ENCODE data around the gene TREH.

The TREH gene

DNA sequence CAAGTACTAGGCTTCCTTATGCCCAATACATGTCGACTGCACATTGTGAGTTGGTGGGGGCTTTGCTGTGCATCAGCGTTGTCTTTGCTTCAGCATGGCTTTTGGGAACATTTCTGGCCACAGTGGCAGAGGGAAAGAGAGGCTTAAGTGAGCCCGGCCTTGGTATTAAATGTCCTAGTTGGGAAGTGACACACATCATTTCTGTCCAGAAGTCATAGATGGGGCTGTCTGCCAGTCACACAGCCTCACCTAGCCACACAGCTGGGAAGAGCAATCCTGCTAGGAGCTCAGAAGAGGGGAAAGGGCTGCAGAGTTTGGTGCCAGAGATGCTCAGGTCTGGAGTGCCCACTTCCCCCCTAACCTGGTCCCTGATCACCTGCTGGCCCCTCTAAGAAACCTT lies 27.6 kb downstream of the TREH start:
- ATAC-seq (no peak), DNase-seq (ENCODE audit: low spot score in 2 of 2) (no peak)
- H3K4me3 Mint-ChIP-seq = no peak overlapping the region
- no peaks in the 10 kb centered on the region for H3K36me3 Mint-ChIP-seq
- H3K9me3 Mint-ChIP-seq = no peaks in the 10 kb centered on the region
- peaks cover 10% of the 10 kb centered on the region for H3K4me1 Mint-ChIP-seq
- peak overlapping the region; percentile 4 for H3K27ac Mint-ChIP-seq

DNA sequence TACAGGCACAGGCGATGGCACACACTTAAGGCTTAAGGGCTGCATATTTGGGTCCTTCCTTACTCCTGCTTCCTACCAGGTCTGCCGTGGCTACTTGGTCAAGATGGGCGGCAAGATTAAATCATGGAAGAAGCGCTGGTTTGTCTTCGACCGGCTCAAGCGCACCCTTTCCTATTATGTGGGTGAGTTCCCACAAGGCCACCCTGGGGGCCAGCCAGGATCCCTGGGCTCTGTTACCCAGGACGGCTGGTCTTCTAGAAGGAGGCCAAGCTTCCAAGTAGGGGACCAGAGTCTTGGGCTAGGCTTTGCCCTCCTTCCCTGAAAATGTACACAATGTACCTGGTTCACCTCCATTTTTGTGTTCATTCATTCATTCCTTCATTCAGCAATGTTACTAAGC lies 29.1 kb downstream of the TREH start:
- peaks cover 5% of the 10 kb centered on the region for H3K36me3 Mint-ChIP-seq
- ATAC-seq = no peak
- DNase-seq (ENCODE audit: low spot score in 2 of 2) = no peak
- H3K4me3 Mint-ChIP-seq = no peak overlapping the region
- peaks cover 10% of the 10 kb centered on the region for H3K4me1 Mint-ChIP-seq
- no peak overlapping the region for H3K27ac Mint-ChIP-seq
- H3K9me3 Mint-ChIP-seq = no peaks in the 10 kb centered on the region

DNA sequence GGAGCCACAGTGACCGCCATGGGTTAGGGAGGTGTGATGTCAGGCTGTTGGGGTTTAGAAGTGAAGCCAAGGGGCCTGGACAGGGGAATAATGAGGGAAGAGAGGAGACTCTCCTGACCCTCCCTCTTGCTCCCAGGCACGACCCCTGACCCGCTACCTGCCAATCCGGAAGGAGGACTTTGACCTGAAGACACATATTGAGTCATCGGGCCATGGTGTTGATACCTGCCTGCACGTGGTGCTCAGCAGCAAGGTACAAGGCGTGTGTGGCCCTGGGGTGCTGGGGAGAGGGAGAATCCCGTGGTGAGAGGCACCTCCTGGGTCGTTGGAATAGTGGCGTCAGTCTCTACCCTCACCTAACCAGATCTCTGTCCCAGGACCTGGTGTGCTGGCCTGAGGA lies 29.5 kb downstream of the TREH start:
- Mint-ChIP-seq H3K4me1 (peaks cover 10% of the 10 kb centered on the region), H3K36me3 (peaks cover 5% of the 10 kb centered on the region), H3K4me3 (no peak overlapping the region), H3K9me3 (no peaks in the 10 kb centered on the region), H3K27ac (no peak overlapping the region)
- ATAC-seq (no peak), DNase-seq (ENCODE audit: low spot score in 2 of 2) (no peak)

DNA sequence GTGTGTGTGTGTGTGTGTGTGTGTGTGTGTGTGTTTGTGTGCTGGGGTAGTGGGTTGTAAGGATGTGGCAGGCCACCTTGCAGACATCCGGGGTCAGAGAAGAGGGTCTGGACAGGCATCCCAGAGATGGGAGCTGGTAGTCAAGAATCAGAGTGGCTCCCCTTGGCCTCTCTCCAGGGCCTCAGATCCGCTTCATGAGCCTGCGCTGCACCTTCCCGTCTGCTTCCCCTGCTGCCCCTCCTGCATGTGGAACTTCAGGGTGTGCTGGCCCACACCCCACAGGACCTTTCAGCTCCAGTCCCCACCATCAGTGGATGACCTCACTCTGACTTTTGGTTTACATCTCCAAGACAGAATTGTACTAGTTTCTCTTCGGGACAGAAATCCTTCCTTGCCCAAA lies 31.2 kb downstream of the TREH start:
- Mint-ChIP-seq H3K4me1 (peaks cover 10% of the 10 kb centered on the region), H3K9me3 (no peaks in the 10 kb centered on the region), H3K27ac (no peak overlapping the region), H3K36me3 (peaks cover 5% of the 10 kb centered on the region), H3K4me3 (no peak overlapping the region)
- DNase-seq (ENCODE audit: low spot score in 2 of 2) = no peak
- no peak for ATAC-seq

DNA sequence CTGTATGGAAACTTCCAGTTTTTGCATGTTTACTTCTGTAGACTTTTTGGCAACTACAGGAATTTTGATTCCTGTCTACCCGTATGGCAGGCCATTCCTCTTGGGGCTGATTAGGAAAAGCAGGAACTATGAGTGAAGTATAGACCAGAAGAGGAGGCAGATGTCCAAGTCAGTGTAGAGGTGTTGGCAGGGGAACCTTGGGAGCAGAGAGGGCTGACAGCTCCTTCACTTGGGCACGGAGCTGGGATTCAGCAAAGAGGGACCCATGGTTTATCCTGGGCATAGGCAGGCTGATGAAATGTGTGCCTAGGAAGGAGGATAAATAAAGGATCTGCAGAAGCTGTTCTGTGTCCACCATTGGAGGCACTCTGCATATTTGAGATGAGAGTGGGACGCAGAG lies 33.1 kb downstream of the TREH start:
- no peaks in the 10 kb centered on the region for H3K9me3 Mint-ChIP-seq

DNA sequence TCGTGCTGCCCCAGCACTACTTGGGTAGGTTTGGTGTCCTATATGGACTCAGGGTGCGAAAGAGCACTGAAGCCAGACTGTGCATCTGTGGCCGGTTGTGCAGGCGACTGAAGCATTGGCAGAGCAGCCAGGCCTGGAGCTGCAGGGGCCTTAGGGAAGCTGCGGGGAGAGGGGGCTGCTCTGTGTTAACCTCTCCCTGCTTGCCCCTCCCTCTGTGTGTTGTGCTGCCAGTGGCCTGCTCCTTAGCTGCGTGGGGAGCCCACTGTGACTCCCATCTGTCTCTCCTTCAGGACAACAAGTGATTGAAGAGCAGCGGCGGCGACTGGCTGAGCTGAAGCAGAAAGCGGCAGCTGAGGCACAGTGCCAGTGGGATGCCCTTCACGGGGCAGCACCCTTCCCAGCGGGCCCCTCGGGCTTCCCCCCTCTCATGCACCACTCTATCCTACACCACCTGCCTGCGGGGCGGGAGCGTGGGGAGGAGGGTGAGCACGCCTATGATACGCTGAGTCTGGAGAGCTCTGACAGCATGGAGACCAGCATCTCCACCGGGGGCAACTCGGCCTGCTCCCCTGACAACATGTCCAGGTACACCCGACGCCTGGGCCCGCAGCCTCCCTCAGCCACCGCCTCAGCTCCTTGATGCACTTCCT lies 34.3 kb downstream of the TREH start:
- H3K27ac Mint-ChIP-seq = no peak overlapping the region
- DNase-seq (ENCODE audit: low spot score in 2 of 2) (no peak), ATAC-seq (no peak)
- H3K36me3 Mint-ChIP-seq = peaks cover 5% of the 10 kb centered on the region
- no peak overlapping the region for H3K4me3 Mint-ChIP-seq
- H3K9me3 Mint-ChIP-seq = no peaks in the 10 kb centered on the region
- H3K4me1 Mint-ChIP-seq = no peaks in the 10 kb centered on the region

More for the DNA sequence above, 33.1 kb downstream of the TREH start:
- H3K36me3 Mint-ChIP-seq = peaks cover 5% of the 10 kb centered on the region
- no peaks in the 10 kb centered on the region for H3K4me1 Mint-ChIP-seq
- DNase-seq (ENCODE audit: low spot score in 2 of 2) (no peak), ATAC-seq (no peak)
- H3K4me3 Mint-ChIP-seq = no peak overlapping the region
- H3K27ac Mint-ChIP-seq = no peak overlapping the region

DNA sequence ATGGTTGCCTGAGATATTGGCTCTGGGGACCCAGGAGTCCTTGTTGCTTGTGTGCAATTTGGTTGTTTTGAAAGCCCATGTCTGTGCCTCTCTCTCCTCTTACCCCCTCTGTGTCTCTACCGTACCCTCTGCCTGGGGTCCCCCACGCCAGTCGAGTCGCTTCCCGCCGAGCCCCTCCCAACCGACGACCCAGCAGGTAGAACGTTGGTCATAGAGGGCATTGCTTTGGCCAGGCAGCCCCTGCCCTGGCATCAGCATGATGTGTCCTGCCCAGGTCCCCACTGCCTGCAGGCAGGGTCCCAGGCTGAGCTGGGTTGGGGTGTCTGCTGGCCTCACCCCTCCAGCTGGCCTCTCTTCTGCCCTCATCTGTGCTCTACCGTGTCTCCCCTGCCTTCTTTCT lies 35.0 kb downstream of the TREH start:
- Mint-ChIP-seq H3K4me3 (no peak overlapping the region), H3K27ac (no peak overlapping the region), H3K36me3 (peaks cover 5% of the 10 kb centered on the region), H3K9me3 (no peaks in the 10 kb centered on the region), H3K4me1 (no peaks in the 10 kb centered on the region)
- no peak for ATAC-seq
- no peak for DNase-seq (ENCODE audit: low spot score in 2 of 2)

DNA sequence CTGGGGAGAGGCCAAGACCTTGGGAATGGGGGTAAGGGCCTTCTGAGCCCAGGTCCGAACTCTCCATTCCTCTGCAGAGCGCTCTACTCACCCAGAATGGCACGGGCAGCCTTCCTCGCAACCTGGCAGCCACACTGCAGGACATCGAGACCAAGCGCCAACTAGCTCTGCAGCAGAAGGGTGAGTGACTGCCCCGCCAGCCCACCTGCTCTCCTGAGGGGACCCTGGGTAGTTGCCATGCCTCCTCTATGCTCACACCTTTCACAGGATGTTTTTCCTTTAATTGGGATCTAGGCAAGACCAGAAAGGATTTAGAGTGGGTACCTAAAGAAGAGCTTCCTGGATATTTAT lies 35.5 kb downstream of the TREH start:
- no peaks in the 10 kb centered on the region for H3K9me3 Mint-ChIP-seq
- no peaks in the 10 kb centered on the region for H3K4me1 Mint-ChIP-seq
- DNase-seq (ENCODE audit: low spot score in 2 of 2) = no peak
- peaks cover 5% of the 10 kb centered on the region for H3K36me3 Mint-ChIP-seq
- ATAC-seq = no peak
- no peak overlapping the region for H3K27ac Mint-ChIP-seq
- H3K4me3 Mint-ChIP-seq = no peak overlapping the region

DNA sequence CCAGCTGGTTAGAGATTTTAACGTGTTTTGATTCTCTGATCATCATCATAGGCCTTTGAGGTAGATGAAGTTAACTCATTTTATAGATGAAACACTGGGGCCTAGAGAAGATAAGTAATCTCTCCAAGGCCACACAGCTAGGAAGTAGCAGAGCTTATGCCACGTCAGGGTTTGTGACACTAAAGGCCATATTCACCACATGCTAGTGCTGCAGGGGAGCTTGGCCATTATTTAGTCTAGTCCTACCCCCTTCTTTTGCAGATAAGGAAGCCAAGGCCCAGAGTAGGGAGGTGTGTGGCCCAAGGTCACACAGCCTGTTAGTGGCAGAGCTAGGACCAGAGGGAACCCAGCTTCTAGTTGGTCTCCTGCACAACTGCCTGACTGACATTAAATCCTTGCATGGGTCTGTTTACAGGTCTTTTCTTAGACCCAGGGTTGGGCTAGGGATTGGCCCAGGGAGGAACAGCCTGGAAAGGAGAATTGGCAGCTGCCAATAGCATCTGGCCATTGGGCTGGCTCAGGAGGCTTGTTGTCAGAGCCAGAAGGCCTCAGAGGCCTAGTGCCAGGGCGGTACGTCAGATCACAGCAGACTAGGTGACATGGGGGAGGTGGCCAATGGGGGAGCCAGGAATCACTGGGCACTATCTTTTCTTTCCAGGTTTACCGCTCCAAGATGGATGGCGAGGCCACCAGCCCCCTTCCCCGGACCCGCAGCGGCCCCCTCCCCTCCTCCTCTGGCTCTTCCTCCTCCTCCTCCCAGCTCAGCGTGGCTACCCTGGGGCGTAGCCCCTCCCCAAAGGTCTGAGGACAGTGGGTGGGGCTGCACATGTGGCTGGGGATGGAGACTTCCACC lies 36.1 kb downstream of the TREH start:
- Mint-ChIP-seq H3K4me1 (no peaks in the 10 kb centered on the region), H3K27ac (no peak overlapping the region), H3K9me3 (no peaks in the 10 kb centered on the region), H3K36me3 (peaks cover 5% of the 10 kb centered on the region), H3K4me3 (no peak overlapping the region)
- ATAC-seq (no peak), DNase-seq (ENCODE audit: low spot score in 2 of 2) (no peak)

DNA sequence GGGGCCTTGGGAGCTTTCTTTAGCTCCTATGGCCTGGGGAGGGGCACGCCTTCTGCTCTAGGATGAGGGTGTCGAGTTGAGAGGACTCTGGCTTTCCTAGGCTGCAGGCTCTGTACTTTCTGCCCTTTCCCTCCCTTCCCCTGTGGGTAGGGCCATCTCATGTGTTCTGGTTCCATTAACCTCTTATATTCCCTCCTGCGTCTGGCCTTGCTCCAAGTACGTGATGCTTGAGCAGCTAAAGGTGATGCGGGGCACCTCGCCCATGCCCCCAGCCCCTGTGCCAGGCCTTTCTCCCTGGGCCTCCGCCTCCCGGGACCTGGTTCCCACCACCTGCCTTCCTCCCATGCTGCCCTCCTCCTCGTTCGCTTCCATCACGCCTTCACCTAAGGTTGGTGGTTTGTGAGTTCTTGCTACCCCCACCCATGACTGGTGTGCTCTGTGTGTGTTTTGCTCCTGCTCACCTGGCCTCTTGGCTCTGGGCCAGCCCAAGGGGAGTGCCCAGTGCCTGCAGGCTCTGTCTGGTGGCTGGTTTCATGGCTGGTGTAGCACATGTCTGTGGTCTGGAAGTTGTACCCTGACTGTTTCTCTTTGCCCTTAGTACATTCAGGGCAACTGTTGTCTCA lies 37.9 kb downstream of the TREH start:
- H3K4me3 Mint-ChIP-seq = no peak overlapping the region
- H3K9me3 Mint-ChIP-seq = no peaks in the 10 kb centered on the region
- peaks cover 5% of the 10 kb centered on the region for H3K36me3 Mint-ChIP-seq
- DNase-seq (ENCODE audit: low spot score in 2 of 2) = no peak
- no peaks in the 10 kb centered on the region for H3K4me1 Mint-ChIP-seq
- H3K27ac Mint-ChIP-seq = no peak overlapping the region
- no peak for ATAC-seq

DNA sequence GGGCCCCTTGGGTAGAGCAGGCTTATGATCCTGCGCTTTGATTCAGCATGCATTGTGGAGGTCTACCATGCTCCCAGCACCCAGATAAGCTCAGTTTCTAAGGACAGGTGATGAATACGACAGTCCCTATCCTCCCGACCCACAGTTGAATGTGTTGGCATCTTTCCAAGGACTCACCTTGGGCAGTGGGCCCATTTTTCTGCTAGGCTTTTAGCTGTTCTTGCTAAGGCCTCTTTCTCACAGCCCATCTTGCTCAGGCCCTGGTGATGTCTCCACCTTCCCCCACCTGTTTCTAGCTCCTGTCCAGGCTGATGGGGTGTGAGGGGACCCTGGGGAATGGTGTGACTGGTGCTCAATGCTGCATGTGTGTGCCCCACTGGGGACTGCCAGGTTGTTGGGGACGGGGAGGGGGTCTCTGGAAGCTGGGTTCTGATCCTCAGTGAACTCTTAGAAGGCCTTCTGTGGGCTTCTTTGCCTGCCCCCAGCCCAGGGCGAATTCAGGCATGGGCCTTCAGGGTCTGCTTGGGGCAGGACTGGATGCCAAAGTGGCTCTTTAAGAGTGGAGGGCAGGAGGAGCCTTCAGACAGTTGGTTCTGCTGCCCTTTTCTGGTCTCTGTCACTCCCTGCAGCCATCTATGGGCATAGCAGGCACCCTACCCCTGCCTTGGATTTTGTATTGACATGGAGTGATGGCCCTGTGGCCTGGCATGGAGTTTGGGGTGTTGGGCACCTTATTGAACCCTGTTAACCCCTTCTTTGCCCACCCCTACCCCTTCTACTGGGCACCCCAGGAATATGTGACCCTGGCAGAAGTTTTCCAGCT lies 38.9 kb downstream of the TREH start:
- ATAC-seq = no peak
- H3K4me1 Mint-ChIP-seq = no peaks in the 10 kb centered on the region
- H3K36me3 Mint-ChIP-seq = no peaks in the 10 kb centered on the region
- no peak for DNase-seq (ENCODE audit: low spot score in 2 of 2)
- no peak overlapping the region for H3K4me3 Mint-ChIP-seq
- H3K27ac Mint-ChIP-seq = no peak overlapping the region
- H3K9me3 Mint-ChIP-seq = no peaks in the 10 kb centered on the region

DNA sequence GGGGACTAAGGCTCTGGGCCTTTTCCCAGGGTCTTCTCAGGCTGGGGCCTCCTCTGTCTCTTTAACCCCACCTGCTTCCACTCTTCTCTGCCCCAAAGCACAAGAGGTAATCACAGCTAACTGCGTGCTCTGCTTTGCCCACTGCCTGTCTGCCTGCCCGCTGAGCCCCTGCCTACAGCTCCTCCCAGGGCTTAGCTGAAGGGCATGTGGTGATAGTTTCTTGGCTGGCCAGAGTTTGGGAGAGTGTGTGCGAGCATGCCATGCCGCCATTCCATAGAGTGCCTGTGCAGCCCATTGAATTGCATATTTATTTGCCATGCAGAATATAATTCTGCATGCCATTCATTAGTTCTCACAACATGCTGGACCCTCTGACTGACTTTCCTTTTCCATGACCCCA lies 39.6 kb downstream of the TREH start:
- Mint-ChIP-seq H3K4me1 (no peaks in the 10 kb centered on the region), H3K27ac (no peak overlapping the region), H3K4me3 (no peak overlapping the region), H3K9me3 (no peaks in the 10 kb centered on the region), H3K36me3 (no peaks in the 10 kb centered on the region)
- no peak for DNase-seq (ENCODE audit: low spot score in 2 of 2)
- ATAC-seq = no peak

DNA sequence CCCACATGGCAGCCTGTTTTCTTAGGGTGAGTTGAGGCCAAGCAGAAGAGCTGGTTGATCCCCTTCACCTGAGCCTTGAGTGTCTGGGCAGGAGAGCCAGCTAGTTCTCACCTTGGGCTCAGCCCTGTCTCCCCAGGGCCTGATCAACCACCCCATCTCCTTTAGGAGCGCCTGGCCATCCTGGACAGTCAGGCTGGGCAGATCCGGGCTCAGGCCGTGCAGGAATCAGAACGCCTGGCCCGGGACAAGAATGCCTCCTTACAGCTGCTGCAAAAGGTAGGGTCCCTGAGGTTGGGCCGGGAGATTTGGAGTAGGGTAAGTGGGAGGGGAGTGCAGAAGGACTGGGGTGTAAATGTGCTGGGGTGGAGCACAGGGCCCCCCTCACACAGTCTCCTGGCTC lies 40.7 kb downstream of the TREH start:
- no peak overlapping the region for H3K27ac Mint-ChIP-seq
- ATAC-seq (no peak), DNase-seq (ENCODE audit: low spot score in 2 of 2) (no peak)
- H3K4me3 Mint-ChIP-seq = no peak overlapping the region
- no peaks in the 10 kb centered on the region for H3K9me3 Mint-ChIP-seq
- H3K4me1 Mint-ChIP-seq = peaks cover 8% of the 10 kb centered on the region
- H3K36me3 Mint-ChIP-seq = no peaks in the 10 kb centered on the region

DNA sequence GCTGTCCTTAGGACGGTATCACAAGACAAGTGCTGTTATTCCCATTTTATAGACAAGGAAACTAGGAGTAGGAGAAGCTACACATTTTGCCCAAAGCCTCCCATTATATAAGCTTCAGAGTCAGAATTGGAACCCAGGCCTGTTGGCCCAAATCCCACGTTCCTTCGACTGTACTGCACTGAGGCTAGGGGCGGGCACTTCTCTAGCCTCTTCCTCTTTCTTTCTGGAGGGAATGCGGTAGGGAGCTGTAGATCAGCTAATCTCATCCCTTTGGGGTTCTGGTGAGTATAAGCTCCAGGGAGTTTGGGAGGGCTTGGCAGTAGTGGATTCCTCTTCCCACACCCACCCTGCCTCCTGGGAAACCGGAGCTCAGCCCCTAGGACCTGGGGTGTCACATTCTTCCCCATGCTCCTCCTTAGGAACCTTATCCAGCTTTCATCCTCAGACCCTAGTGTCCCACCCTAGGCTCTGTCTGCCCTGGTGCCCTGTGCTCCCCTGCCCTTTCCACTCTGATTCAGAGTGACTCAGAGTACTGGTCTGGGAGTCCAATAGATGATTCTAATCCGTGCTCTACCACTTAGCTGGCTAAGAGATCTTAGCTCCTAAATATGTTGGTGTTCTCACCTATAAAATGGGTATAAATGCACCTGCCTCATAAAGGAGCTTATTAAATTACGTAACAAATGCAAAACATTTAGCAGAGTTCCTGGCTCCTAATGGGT lies 42.7 kb downstream of the TREH start:
- H3K4me1 Mint-ChIP-seq = peaks cover 8% of the 10 kb centered on the region
- H3K27ac Mint-ChIP-seq = no peak overlapping the region
- no peaks in the 10 kb centered on the region for H3K36me3 Mint-ChIP-seq
- DNase-seq (ENCODE audit: low spot score in 2 of 2) = no peak
- H3K4me3 Mint-ChIP-seq = no peak overlapping the region
- no peaks in the 10 kb centered on the region for H3K9me3 Mint-ChIP-seq
- no peak for ATAC-seq

DNA sequence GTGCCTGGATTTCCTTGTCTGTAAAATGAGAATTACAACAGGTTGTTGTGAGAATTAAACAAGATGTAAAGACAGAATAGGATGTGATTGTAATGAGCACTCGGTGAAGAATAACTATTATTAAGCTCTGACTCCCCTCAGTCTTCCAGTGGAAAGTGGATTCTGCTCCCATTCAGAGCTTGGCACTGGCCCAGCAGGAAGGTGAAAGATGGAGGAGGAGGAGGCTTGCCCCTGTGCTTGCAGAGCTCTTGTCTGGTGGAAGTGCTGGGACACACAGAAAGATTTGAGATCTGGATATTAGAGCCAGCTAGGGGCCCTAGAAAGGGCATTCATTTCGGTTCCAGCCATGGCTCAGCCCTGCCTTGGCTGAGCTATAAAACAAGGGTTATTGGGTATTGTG lies 43.8 kb downstream of the TREH start:
- no peak for ATAC-seq
- no peak overlapping the region for H3K4me3 Mint-ChIP-seq
- no peaks in the 10 kb centered on the region for H3K9me3 Mint-ChIP-seq
- H3K27ac Mint-ChIP-seq = no peak overlapping the region
- no peaks in the 10 kb centered on the region for H3K36me3 Mint-ChIP-seq
- DNase-seq (ENCODE audit: low spot score in 2 of 2) = no peak
- H3K4me1 Mint-ChIP-seq = peaks cover 8% of the 10 kb centered on the region
